ENCODE results near the gene PHF2.

The PHF2 gene

GRCh38 chr9:93669116-93669957 is 93.0 kb downstream of the PHF2 start:
- DNase-seq: peak; percentile 19

GRCh38 chr9:93669958-93670207 is 93.5 kb downstream of the PHF2 start:
- no peak for DNase-seq

- DNase-seq: peak; percentile 37
Observed at GRCh38 chr9:93670208-93671019, 94.0 kb downstream of the PHF2 start.

GRCh38 chr9:93671020-93671338 is 94.6 kb downstream of the PHF2 start:
- no peak for DNase-seq

- peak; percentile 24 for DNase-seq
Observed at GRCh38 chr9:93672330-93673020, 96.1 kb downstream of the PHF2 start.

GRCh38 chr9:93673021-93673838 is 96.8 kb downstream of the PHF2 start:
- DNase-seq: peak; percentile 32

- peak; percentile 26 for DNase-seq
Observed at GRCh38 chr9:93673839-93674334, 97.5 kb downstream of the PHF2 start.

GRCh38 chr9:93674580-93675335 is 98.4 kb downstream of the PHF2 start:
- DNase-seq: no peak

GRCh38 chr9:93675336-93676150 is 99.2 kb downstream of the PHF2 start:
- DNase-seq: peak; percentile 17

GRCh38 chr9:93676310-93677047 is 100.1 kb downstream of the PHF2 start:
- DNase-seq: peak; percentile 12

- DNase-seq: peak; percentile 14
Observed at GRCh38 chr9:93677048-93677571, 100.7 kb downstream of the PHF2 start.

GRCh38 chr9:93677641-93678136 is 101.3 kb downstream of the PHF2 start:
- no peak for DNase-seq

- peak; percentile 13 for DNase-seq
Observed at GRCh38 chr9:93678199-93679019, 102.0 kb downstream of the PHF2 start.

- peak; percentile 15 for DNase-seq
Observed at GRCh38 chr9:93679536-93680442, 103.4 kb downstream of the PHF2 start.

- DNase-seq: peak; percentile 17
Observed at GRCh38 chr9:93680443-93681268, 104.3 kb downstream of the PHF2 start.

GRCh38 chr9:93681269-93682154 is 105.1 kb downstream of the PHF2 start:
- DNase-seq: peak; percentile 17
